ENCODE results near the gene USF1. TPM values are rescaled to one million over a fixed set of nuclear protein-coding genes. Genes with fewer than 3 reads are reported as not detected.
"Not testable (repeated sequence)": the region's sequence is repeated elsewhere in the genome, so short reads cannot be mapped to it uniquely, and the experiment has no call there.

The USF1 gene
- total and polyA plus RNA-seq, 2 experiments from 2014 or later: 23.8 to 74.8 TPM

DNA sequence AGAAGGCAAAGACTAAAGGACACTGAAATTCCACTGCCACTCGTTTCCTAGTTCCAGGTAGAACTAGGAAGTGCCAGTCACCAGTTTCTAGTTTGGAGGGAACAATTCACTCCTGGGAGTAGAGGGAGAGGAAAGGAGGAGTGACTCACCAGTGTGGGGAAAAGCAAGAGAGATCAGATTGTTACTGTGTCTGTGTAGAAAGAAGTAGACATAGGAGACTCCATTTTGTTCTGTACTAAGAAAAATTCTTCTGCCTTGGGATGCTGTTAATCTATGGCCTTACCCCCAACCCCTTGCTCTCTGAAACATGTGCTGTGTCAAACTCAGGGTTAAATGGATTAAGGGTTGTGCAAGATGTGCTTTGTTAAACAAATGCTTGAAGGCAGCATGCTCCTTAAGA lies 29.1 kb downstream of the USF1 start:
- Histone ChIP-seq H3K4me3 (peak overlapping the region; percentile 28; the same call in 1 of the 2 replicates), H3F3A (replicated peaks; ENCODE audit: low read depth) (peaks cover 21% of the 10 kb centered on the region), H3K79me2 (replicated peaks; ENCODE audit: insufficient read depth) (peaks cover 91% of the 10 kb centered on the region), H3K4me2 (peak overlapping the region; percentile 97; the same call in 1 of the 2 replicates), H3K4me1 (ENCODE audit: insufficient read depth) (peaks cover 62% of the 10 kb centered on the region), H4K20me1 (replicated peaks; ENCODE audit: insufficient read depth) (peaks cover 54% of the 10 kb centered on the region)
- H3K27ac ChIP-seq (ENCODE audit: low read depth); H3K27me3 Mint-ChIP-seq (ENCODE audit: insufficient read depth, low read depth, poor library complexity); H3K9me3 Mint-ChIP-seq; ATAC-seq; H3K9me2 ChIP-seq (ENCODE audit: insufficient read depth); H3K36me3 ChIP-seq (ENCODE audit: insufficient read depth); H2AFZ ChIP-seq; DNase-seq (ENCODE audit: low spot score); H3K27me3 ChIP-seq (ENCODE audit: insufficient read depth): not testable (repeated sequence)
- peak overlapping the region; percentile 27; the same call in 1 of the 3 replicates for H3K4me3 Mint-ChIP-seq
- H3K27ac Mint-ChIP-seq: peak overlapping the region; percentile 81
- peaks cover 33% of the 10 kb centered on the region for H3K36me3 Mint-ChIP-seq (ENCODE audit: low read depth)
- peaks cover 65% of the 10 kb centered on the region for H3K4me1 Mint-ChIP-seq

DNA sequence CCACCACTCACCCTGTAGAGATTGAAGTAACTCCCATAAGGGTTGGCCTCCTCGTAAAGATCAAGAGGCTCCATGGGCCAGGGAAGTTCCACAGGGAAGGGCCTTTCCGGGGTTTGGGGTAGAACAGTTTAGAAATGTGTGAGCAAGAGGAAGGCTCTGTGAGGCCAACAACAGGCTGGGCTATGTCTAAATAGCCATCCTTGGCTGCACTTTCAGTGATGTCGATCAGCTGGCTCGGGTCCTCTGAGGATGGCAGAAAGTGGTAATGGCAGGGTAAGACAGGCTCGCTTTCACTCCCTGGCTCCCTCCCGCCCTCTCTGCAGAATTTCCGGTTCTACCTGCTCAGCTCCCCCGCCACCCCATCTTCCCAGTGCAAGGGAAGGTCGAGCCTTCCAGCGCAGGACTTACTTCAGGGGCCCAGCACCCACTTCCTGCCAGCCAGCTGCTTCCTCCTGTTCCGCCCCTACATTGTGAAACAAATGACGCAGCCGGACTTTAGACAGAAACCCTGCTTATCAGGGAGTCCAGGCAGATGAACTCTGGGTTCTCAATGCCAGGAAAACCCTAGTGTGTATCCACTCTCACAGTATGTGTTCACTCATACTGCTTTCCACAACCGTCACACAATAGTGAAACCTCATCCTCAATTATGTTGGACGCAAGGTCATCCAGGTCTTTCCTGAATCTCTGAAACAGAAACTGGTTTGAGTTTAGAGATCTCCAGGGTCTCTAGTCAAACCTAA lies 32.1 kb downstream of the USF1 start:
- H3K9me3 Mint-ChIP-seq: no peaks in the 10 kb centered on the region
- peaks cover 59% of the 10 kb centered on the region for H4K20me1 ChIP-seq (replicated peaks; ENCODE audit: insufficient read depth)
- no peaks in the 10 kb centered on the region for H3K27me3 ChIP-seq (ENCODE audit: insufficient read depth)
- H3K79me2 ChIP-seq (replicated peaks; ENCODE audit: insufficient read depth): peaks cover 100% of the 10 kb centered on the region
- H3F3A ChIP-seq (replicated peaks; ENCODE audit: low read depth): peaks cover 15% of the 10 kb centered on the region
- H3K27me3 Mint-ChIP-seq (ENCODE audit: insufficient read depth, low read depth, poor library complexity): no peaks in the 10 kb centered on the region
- no peaks in the 10 kb centered on the region; the same call in 1 of the 2 replicates for H3K36me3 ChIP-seq (ENCODE audit: insufficient read depth)
- H3K9me2 ChIP-seq (ENCODE audit: insufficient read depth): no peaks in the 10 kb centered on the region
- peak overlapping the region; percentile 96 for H3K27ac ChIP-seq (ENCODE audit: low read depth)
- DNase-seq (ENCODE audit: low spot score) (peak; percentile 93), ATAC-seq (peak; percentile 85)
- H3K4me1 Mint-ChIP-seq: peaks cover 51% of the 10 kb centered on the region
- H3K27ac Mint-ChIP-seq: peak overlapping the region; percentile 96
- no peak overlapping the region for H2AFZ ChIP-seq
- H3K36me3 Mint-ChIP-seq (ENCODE audit: low read depth): peaks cover 36% of the 10 kb centered on the region
- H3K4me3 Mint-ChIP-seq: peak overlapping the region; percentile 56
- H3K4me3 ChIP-seq: peak overlapping the region; percentile 41
- H3K4me2 ChIP-seq: peak overlapping the region; percentile 78
- no peak for TF ChIP-seq EZH2phosphoT487 (IDR thresholded peaks at IDR 0.05; ENCODE audit: unreplicated experiment)
- TF ChIP-seq NANOG (IDR thresholded peaks at IDR 0.05; ENCODE audit: borderline replicate concordance): 0 out of 2 replicates have a peak, but pooled peaks have one; percentile 26
- no peak for TF ChIP-seq STAT1 (IDR thresholded peaks at IDR 0.05; ENCODE audit: unreplicated experiment)
- TF ChIP-seq POLR2AphosphoS5 (IDR thresholded peaks at IDR 0.05; ENCODE audit: low read depth): no peak
- TF ChIP-seq CREB1 (CRISPR knock-in tag; IDR thresholded peaks at IDR 0.05; ENCODE audit: low read depth): peak; percentile 7; the same call in 1 of the 2 replicates
- TF ChIP-seq, protein P1, sequence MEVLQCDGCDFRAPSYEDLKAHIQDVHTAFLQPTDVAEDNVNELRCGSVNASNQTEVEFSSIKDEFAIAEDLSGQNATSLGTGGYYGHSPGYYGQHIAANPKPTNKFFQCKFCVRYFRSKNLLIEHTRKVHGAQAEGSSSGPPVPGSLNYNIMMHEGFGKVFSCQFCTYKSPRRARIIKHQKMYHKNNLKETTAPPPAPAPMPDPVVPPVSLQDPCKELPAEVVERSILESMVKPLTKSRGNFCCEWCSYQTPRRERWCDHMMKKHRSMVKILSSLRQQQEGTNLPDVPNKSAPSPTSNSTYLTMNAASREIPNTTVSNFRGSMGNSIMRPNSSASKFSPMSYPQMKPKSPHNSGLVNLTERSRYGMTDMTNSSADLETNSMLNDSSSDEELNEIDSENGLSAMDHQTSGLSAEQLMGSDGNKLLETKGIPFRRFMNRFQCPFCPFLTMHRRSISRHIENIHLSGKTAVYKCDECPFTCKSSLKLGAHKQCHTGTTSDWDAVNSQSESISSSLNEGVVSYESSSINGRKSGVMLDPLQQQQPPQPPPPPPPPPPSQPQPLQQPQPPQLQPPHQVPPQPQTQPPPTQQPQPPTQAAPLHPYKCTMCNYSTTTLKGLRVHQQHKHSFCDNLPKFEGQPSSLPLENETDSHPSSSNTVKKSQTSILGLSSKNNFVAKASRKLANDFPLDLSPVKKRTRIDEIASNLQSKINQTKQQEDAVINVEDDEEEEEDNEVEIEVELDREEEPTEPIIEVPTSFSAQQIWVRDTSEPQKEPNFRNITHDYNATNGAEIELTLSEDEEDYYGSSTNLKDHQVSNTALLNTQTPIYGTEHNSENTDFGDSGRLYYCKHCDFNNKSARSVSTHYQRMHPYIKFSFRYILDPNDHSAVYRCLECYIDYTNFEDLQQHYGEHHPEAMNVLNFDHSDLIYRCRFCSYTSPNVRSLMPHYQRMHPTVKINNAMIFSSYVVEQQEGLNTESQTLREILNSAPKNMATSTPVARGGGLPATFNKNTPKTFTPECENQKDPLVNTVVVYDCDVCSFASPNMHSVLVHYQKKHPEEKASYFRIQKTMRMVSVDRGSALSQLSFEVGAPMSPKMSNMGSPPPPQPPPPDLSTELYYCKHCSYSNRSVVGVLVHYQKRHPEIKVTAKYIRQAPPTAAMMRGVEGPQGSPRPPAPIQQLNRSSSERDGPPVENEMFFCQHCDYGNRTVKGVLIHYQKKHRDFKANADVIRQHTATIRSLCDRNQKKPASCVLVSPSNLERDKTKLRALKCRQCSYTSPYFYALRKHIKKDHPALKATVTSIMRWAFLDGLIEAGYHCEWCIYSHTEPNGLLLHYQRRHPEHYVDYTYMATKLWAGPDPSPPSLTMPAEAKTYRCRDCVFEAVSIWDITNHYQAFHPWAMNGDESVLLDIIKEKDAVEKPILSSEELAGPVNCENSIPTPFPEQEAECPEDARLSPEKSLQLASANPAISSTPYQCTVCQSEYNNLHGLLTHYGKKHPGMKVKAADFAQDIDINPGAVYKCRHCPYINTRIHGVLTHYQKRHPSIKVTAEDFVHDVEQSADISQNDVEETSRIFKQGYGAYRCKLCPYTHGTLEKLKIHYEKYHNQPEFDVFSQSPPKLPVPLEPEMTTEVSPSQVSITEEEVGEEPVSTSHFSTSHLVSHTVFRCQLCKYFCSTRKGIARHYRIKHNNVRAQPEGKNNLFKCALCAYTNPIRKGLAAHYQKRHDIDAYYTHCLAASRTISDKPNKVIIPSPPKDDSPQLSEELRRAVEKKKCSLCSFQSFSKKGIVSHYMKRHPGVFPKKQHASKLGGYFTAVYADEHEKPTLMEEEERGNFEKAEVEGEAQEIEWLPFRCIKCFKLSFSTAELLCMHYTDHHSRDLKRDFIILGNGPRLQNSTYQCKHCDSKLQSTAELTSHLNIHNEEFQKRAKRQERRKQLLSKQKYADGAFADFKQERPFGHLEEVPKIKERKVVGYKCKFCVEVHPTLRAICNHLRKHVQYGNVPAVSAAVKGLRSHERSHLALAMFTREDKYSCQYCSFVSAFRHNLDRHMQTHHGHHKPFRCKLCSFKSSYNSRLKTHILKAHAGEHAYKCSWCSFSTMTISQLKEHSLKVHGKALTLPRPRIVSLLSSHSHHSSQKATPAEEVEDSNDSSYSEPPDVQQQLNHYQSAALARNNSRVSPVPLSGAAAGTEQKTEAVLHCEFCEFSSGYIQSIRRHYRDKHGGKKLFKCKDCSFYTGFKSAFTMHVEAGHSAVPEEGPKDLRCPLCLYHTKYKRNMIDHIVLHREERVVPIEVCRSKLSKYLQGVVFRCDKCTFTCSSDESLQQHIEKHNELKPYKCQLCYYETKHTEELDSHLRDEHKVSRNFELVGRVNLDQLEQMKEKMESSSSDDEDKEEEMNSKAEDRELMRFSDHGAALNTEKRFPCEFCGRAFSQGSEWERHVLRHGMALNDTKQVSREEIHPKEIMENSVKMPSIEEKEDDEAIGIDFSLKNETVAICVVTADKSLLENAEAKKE (CRISPR knock-in tag; IDR thresholded peaks at IDR 0.05): no peak
- no peak for TF ChIP-seq ZNF114 (CRISPR knock-in tag; IDR thresholded peaks at IDR 0.05)
- no peak for TF ChIP-seq ZNF331 (CRISPR knock-in tag; IDR thresholded peaks at IDR 0.05; ENCODE audit: low read depth)
- TF ChIP-seq, protein P2, sequence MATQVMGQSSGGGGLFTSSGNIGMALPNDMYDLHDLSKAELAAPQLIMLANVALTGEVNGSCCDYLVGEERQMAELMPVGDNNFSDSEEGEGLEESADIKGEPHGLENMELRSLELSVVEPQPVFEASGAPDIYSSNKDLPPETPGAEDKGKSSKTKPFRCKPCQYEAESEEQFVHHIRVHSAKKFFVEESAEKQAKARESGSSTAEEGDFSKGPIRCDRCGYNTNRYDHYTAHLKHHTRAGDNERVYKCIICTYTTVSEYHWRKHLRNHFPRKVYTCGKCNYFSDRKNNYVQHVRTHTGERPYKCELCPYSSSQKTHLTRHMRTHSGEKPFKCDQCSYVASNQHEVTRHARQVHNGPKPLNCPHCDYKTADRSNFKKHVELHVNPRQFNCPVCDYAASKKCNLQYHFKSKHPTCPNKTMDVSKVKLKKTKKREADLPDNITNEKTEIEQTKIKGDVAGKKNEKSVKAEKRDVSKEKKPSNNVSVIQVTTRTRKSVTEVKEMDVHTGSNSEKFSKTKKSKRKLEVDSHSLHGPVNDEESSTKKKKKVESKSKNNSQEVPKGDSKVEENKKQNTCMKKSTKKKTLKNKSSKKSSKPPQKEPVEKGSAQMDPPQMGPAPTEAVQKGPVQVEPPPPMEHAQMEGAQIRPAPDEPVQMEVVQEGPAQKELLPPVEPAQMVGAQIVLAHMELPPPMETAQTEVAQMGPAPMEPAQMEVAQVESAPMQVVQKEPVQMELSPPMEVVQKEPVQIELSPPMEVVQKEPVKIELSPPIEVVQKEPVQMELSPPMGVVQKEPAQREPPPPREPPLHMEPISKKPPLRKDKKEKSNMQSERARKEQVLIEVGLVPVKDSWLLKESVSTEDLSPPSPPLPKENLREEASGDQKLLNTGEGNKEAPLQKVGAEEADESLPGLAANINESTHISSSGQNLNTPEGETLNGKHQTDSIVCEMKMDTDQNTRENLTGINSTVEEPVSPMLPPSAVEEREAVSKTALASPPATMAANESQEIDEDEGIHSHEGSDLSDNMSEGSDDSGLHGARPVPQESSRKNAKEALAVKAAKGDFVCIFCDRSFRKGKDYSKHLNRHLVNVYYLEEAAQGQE (IDR thresholded peaks at IDR 0.05; ENCODE audit: unreplicated experiment): no peak
- TF ChIP-seq, protein P3, sequence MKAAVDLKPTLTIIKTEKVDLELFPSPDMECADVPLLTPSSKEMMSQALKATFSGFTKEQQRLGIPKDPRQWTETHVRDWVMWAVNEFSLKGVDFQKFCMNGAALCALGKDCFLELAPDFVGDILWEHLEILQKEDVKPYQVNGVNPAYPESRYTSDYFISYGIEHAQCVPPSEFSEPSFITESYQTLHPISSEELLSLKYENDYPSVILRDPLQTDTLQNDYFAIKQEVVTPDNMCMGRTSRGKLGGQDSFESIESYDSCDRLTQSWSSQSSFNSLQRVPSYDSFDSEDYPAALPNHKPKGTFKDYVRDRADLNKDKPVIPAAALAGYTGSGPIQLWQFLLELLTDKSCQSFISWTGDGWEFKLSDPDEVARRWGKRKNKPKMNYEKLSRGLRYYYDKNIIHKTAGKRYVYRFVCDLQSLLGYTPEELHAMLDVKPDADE (IDR thresholded peaks at IDR 0.05): no peak
- H3K4me1 ChIP-seq (ENCODE audit: insufficient read depth): peaks cover 58% of the 10 kb centered on the region

Data from GM23338 (cell line).